UCSD-AML1 (cell line): ENCODE measurements around the gene PHOSPHO1.

Source experiments
- DNase-seq: peaks from one replicate; lab custom pipeline; 2025; ENCODE audit not compliant: unreplicated experiment; lab: John Stamatoyannopoulos, UW

PHOSPHO1 gene

DNA sequence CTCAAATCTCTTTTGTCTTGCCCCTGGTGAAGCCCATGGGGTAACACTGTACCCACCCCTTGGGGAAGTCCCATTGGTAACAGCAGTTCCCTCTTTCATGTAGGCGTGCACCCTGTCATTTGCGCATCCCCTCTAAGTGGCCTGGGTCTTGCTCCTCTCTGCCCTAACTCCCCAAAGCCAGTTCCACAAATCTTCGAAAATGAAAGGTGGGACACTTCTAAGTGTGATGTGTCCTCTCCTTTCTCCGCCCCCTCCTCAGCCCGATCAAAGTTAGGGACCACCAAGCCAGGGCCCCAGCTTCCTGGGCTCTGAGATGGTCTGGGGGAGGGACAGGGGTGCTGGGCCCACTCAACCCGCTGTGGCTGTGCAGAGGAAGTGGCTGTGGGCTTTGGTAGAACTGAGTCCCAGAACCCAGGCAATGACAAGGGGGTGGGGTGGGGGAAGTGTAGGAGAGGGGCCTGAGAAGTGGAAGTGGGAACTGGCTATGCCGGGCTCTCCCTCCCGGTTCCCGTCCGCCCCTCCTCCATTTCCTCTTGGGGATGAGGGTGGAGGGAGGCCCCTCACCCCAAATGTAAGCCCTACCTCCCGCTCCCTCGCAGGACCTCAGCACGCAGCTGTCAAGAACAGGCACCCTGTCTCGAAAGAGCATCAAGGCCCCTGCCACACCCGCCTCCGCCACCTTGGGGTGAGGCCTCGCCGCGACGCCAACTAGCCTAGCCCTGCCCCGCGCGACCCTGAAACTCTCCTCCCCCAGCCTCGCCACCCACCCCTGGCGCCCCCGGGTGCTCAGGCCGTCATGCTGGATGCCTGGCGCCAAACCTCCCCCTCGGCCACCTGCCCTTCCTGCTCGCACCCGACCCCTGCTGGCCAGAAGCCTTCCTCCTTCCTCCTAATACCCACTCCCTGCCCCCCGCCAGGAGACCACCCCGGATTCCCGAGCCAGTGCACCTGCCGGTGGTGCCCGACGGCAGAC, 11.4 kb downstream of the PHOSPHO1 start:
- peak; percentile 76 for DNase-seq

DNA sequence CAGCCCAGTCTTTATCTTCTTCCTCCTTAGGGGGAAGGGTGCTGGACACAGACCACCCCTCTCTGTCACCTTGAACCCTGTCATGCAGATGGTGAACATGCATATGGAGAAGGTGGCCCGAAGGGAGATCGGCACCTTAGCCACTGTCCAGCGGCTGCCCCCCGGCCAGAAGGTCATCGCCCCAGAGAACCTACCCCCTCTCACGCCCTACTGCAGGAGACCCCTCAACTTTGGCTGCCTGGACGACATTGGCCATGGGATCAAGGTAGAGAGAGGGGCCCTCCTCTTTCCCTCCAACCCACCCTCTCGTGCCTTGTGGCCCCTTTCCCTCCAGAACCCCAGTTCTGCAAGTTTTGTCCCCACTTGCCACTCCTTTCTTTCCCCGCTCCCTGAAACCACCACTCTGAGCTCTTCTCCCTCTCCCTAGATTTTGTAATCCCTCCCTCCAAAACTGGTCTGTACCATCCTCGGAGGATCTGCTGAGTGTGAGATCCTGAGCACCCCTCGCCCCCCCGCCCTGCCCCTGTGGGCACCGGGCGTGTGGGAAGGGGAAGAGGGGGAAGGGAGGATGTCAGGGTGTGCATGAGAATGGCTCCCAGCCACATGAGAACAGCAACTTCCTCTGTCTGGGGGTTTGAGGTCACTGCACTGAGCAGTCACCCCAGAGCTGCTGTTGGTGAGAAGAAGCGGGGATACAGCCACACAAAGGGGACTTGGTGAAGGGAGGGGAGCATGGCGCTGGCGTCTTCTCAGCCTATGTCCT, 12.8 kb downstream of the PHOSPHO1 start:
- peak; percentile 79 for DNase-seq

DNA sequence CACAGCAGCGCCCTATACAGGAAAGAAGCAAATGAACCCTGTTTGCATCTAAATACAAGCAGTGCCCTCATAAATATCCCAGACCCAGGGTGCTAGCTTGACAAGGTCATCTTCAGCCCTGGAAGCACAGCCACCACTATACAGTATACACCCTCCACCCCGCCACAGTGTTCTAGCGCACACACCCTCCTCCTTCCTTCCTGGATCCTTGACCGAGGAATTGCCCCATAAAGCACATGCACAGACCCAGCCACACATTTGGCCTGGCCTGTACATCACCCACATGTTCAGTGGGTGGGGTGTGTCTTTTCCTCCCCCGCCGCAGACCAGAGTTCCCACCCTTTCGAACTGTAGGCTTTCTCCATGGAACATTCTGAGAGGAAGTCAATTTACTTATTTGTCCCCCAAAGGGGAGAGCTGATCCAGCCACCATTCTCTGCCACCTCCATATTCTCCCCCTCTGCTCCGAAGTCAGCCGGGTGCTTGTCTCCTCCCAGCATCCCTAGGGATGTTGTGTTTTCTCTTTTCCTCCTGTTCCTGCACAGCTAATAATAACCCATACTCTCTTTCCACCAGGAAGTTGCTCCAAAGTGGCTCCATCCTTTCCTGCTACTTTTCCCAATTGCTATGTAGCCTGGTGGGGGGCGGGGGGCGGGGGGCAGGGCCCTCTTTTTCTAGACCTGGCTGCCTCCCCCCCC, 13.5 kb downstream of the PHOSPHO1 start:
- peak; percentile 64 for DNase-seq

DNA sequence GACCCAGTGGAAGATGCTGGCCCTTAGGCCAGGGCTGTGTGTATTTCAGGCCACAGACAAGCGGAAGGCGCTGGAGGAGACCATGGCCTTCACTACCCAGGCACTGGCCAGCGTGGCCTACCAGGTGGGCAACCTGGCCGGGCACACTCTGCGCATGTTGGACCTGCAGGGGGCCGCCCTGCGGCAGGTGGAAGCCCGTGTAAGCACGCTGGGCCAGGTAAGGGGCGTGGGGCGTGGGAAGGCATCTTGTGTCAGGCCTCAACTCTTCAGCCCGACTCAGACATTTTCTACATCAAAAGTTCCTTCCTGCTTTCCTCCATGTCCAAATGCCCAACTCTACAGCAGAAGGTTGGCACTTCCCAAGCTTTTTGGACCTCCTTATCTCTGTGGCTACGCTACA, 14.1 kb downstream of the PHOSPHO1 start:
- DNase-seq = no peak

DNA sequence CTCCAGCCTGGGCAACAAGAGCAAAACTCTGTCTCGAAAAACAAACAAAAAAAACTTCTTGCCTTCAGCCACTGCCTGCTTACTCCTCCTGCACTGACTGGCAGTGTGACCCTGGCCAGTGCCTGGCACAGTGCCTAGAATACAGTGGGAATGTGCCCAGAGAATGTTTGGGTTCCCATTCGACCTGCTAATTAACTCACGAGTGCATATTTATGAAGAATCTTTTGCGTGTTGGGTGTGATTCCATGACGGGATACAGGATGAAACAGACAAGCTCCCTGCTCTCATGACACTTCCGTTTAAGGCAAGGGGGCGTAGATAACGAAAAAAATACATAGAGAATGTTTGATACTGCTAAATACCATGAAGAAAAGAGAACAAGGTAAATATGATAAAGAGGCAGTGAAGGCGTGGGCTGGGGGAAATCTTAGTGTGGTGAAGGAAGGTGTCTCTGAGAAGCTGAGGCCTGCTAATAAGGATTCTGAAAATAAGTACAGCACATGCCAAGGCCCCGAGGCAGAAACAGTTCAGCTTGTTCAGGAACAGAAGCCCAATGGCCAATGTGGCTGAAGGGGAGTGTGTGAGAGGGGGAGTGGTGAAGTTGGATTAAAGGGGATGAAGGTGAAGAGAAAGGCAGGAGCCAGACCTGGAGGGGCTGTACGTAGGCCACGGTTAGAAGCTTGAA, 15.8 kb downstream of the PHOSPHO1 start:
- DNase-seq = no peak

DNA sequence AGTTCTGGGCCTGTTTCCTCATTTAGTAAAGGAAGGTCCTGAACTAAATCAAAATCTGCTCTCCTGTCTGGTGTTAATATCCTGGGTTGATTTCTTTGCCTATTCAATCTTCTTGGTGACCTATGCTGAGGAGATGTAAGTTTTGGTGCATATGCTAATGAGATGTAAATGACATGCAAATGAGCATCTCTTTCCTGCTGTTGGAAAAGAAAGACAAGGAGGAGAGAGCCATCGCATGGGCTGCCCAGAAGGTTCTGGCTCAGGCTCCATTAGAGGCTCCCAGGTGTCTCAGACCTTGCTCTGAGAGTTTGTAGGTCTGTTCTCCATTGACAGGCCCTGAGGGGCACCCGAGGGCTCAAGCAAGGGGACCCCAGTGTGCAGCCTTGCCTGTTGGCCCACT, 16.7 kb downstream of the PHOSPHO1 start:
- no peak for DNase-seq

DNA sequence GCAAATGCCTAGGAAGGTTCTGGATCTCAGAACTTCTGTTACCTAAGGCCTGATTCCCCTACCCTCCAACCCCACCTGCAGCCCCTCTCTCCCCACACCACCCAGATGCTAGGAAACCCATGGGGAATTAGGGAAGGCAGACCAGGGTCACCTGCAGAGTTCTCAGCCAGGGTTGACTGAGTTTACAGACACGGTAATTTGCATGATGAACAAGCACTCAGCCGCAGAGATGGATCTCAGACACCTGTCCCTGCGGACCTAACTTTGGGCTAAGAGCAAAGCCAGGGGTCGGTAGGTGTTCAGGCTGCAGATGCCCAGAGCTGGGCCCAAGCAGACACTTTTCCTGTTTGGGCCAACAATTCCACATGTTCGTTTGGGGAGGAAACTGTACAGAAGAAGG, 17.2 kb downstream of the PHOSPHO1 start:
- DNase-seq = no peak

DNA sequence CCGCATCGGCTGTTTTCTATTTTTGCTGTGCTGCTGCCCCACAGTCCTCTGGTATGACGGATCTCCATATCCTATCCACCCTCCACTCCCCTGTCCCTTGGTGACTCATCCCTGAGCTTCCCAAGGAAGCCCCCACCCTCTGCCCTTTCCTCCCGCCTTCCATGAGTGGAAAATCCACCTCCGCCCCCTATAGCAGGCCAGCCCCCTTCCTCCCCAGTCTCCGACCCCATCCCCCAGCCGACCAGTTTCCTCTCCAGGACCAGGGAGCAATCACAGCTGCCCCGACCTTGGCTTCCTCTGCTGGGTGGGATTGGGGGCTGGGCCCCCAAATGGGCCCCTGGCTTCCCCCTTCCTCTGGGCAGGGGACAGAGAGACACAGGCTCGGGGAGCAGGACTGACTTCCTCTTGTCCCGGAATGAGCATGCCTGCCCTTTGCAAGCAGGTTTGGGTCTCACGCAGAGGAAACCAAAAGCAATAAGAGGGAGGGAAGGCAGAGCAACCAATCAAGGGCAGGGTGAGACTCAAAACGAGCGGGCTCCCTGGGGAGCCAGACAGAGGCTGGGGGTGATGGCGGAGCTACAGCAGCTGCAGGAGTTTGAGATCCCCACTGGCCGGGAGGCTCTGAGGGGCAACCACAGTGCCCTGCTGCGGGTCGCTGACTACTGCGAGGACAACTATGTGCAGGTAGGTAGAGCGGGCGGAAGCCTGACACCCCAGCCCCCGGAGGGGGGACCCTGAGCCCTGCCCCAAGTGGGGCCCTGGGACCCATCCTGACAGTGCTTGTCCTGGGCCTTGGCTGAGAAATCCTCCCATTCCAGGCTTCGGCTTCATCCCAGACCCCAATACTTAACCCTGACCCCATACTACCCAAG, 20.2 kb downstream of the PHOSPHO1 start, which contains the start of the genes ABI3 and GNGT2:
TSS of gene ABI3 (plus strand) at position 550 of the 872 bp plus-strand sequence. CDS start at position 568, 18 bp downstream.
TSS of gene GNGT2 (minus strand) at position 417 of the 872 bp plus-strand sequence. CDS start 3,152 bp downstream, outside the sequence.
- peak; percentile 65 for DNase-seq

DNA sequence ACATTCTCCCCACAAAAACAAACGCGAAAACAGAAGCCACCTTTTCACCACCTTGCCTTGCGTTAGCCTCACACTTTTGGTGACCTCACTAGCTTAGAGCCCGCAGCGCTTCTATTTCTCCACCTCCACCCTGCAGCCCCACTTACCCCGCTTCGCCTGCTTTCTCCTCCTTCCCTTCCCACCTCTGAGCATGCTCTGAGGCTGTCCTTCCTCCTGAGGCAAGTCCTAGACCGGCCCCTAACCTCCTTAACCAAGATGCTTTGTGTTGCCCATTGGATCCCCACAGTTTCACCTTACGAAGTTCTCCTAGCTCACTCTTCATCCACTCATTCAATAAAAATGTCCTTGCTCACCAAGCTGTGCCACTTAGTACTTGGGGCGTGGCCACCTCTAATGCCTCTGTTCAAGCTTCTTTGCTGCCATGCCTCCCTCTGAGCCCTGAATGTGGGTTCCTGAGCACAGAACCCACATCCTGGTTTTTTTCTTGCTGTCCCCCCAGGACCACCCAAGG, 21.5 kb downstream of the PHOSPHO1 start:
- DNase-seq = no peak

DNA sequence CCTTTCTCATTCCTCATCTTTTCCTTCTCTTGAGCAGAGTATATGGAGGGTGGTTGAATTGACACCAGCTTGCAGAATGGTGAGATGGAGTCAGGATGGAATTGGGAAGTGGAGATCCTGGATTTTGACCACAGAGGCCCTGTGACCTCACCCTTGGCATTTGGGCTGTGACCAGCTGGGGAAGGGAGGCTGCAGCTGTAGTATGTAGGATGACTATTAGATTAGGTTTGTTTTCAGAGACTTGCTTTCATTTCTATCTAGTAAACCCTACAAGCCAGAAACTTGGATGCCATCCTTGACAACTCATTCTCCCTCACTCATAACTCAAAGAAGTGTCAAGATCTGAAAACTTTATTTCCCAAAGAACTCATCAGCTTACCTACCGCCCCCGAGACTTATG, 26.1 kb downstream of the PHOSPHO1 start:
- no peak for DNase-seq

DNA sequence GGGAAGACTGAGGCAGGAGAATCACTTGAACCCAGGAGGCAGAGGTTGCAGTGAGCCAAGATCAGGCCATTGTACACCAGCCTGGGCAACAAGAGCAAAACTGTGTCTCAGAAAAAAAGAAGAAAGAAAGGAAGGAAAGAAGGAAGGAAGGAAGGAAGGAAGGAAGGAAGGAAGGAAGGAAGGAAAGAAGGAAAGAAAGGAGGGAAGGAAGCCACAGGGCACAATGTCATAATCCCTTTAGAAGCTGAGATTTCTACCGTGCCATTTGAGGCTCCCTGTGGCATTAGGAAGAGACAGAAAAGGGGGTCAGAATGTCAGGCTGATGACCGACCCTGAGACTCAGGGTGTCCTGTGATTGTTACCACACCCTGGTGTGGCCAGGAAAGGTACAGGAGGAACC, 26.8 kb downstream of the PHOSPHO1 start:
- no peak for DNase-seq

DNA sequence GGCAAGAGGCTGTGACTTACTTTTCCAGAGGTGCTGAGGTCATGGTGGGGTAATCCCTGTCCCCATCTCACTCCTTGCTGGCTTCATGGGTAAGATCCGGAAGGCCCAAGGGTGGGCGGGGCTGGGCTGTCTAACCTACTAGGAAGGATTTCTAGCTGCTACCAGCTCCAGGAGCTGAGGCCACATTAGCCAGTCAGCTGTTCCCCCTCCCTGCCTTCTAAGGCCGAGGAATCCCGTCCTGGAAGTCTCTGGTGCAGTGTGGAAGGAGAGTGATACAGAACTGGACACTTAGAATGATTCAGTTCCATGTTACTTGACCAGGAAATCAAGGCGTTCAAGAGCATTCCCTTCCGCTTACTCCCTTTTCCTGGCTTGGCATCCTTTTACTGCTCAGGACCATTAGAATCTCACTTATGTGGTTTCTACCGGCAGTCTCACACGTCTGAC, 29.1 kb downstream of the PHOSPHO1 start:
- DNase-seq = no peak

DNA sequence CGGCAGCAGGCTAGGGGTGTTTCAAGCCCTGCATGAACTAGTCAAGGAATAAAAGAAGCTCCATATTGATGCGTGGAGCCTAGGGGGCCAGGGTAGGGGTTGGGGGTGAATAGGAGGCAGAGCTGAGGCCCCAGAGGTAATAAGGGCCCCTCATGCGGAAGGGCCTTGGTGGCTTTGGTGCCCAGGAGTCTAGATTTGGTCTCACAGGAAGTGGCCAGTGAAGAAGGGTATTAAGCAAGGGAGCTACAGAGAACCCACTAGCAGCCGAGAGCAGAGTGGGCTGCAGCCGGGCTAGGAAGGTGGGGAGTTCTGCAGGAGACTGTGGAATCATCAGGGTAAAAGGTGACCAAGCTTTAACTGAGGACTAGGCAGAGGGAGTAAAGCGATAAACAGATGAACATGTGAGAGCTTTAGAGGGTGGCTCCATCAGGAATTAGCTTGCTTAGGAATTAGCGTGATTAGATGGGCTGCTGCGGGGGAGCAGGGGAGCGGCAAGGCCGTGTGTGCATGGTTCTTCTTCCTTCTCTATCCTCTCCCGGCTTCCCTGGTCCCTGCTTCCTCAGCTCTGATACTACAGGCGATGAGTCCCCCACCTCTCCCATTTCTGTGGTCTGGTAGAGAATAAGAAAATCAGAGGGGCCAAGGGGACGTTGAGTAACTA, 30.0 kb downstream of the PHOSPHO1 start:
- DNase-seq = no peak

DNA sequence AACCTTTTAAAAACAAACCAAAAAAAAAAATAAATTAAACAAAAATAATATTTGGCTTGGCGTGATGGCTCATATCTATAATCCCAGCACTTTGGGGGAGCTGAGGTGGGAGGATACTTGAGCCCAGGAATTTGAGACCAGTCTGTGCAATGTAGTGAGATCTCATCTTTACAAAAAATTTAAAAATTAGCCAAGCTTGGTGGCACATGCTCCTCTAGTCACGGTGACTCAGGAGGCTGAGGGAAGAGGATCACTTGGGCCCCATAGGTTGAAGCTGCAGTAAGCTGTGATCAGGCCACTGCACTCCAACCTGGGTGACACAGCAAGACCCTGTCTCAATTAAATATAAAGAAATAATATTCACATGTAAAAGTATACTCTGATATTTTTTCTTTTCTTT, 32.4 kb downstream of the PHOSPHO1 start:
- no peak for DNase-seq

DNA sequence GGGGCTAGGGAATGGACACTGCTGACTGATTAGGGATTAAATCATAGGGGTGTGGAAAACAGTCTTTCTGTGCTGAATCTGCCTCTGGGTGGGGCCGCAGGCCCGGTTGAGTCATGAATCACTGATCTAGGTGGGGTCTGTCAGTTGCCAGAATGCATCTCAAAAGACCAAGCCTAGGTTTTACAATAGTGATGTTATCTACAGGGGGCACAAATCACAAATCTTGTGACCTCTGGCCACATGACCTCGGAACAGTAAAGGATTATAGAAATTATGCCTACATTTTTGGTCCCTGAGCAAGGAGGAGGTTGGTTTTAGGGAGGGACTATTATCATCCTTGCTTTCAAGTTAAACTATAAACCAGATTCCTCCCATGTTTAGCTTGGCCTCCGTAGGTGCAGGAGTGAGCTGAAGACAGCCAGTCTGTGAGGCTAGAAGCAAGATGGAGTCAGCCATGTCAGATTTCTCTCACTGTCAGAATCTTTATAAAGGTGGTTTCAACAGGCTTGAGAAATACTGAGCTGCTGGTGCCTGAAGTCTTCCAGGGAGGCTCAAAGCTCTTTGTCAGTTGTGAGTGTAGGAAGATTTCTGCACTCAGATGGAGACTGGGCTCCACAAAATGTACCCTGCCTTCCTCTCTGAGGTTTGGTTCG, 33.1 kb downstream of the PHOSPHO1 start:
- DNase-seq = no peak

DNA sequence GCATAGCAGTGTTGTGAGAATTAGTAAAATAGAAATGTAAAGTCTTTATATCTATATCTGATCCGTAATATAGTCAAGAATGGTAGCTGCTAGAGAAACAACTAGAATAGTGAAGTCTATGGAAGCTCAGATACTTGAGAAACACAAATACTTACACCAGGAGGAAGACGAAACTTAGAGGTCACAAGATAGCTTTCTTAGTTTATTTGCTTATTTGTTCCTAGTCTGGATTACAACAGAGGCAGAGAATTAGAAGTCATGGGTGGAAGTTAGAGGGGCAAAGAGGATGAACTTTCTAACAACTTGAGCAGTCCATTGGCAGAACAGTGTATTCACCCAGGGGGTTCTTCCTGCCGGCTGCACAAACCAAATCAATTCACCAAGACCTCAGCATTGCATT, 34.1 kb downstream of the PHOSPHO1 start:
- DNase-seq = no peak

DNA sequence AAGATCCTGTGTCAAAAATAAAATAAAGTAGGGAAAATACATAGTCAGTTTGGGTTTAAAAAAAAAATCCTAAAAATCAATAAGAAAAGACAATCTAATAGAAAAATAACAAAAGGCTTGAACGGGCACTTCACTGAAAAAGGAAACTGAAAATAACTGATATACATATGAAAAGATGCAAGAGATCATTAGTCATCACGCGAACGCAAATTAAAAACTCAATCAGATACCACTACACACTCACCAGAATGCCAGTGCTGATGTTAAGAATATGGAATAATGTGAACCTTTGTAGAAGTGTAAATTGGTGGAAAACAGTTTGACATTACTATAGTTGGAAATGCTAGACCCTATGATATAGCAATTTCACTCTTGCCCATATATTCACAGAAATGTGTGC, 34.8 kb downstream of the PHOSPHO1 start:
- DNase-seq = no peak

DNA sequence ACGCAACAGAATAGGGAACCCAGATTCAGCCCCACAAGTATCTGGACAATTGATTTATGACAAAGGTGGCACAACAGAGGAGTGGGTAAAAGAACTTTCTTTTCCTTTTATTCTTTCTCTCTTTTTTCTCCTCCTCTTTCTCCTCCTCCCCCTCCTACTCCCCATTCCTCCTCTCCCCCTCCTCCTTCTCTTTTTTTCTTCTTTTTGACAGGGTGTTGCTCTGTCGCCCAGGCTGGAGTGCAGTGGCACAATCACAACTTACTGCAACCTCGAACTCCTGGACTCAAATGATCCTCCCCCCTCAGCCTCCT, 36.3 kb downstream of the PHOSPHO1 start:
- DNase-seq = no peak
